Cardiac fibroblast (primary cell): Measurements from ENCODE around the gene SLC37A1.

Experiments
- DNase-seq, 2 donors: peaks; one replicate each; pipeline versions ENCODE4 v3.0.0 to v3.0.0-alpha.2; 2010; ENCODE audit warnings: low read depth in 2 of 2
- H3K4me3 ChIP-seq, 2 donors: replicated peaks in 1 of 2; 1 replicate in 1 of 2; 2 replicates in 1 of 2; pipeline ENCODE4 v1.5.1; 2011; ENCODE audit warnings: low read depth in 2 of 2, low read length in 2 of 2, mild to moderate bottlenecking in 2 of 2, moderate library complexity in 1 of 2
- TF ChIP-seq, protein P1 (sequence below): IDR thresholded peaks from one replicate; pipeline ENCODE4 v1.5.1; 2011; ENCODE audit warnings: low read depth, mild to moderate bottlenecking, low read length, inconsistent platforms

The SLC37A1 gene

DNA sequence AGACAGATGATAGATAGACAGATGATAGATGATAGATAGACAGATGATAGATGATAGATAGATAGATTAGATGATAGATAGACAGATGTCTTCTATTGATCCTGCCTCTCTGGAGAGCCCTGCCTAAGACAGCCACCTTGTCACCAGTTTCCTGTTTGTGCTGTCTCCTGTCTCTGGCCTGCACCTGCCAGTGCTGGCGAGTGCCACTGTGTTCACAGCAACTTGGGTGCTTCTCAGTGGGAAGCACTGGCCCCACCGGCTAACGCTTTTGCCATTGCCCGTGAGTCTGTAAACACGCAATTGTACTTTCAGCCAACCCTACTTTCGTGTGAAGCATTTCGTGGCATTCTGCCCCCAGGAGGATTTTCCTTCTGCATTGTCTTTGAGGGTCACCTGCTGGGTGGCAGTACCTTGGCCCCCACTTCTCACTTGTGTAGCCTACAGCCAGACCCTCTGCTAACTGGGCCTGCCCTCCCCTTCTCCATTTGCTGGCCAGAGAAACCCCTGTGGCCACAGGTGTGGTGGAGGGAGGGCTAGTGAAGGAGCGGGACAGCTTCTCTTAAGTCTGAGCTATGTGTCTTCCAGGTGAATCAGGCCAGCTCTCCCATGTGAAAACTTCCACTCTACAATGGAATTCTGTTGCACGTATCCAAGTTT is 116.4 kb downstream of the SLC37A1 start:
- H3K4me3 ChIP-seq, result no peak overlapping the region
- no peak for DNase-seq
- TF ChIP-seq, protein P1, sequence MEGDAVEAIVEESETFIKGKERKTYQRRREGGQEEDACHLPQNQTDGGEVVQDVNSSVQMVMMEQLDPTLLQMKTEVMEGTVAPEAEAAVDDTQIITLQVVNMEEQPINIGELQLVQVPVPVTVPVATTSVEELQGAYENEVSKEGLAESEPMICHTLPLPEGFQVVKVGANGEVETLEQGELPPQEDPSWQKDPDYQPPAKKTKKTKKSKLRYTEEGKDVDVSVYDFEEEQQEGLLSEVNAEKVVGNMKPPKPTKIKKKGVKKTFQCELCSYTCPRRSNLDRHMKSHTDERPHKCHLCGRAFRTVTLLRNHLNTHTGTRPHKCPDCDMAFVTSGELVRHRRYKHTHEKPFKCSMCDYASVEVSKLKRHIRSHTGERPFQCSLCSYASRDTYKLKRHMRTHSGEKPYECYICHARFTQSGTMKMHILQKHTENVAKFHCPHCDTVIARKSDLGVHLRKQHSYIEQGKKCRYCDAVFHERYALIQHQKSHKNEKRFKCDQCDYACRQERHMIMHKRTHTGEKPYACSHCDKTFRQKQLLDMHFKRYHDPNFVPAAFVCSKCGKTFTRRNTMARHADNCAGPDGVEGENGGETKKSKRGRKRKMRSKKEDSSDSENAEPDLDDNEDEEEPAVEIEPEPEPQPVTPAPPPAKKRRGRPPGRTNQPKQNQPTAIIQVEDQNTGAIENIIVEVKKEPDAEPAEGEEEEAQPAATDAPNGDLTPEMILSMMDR, result no peak

DNA sequence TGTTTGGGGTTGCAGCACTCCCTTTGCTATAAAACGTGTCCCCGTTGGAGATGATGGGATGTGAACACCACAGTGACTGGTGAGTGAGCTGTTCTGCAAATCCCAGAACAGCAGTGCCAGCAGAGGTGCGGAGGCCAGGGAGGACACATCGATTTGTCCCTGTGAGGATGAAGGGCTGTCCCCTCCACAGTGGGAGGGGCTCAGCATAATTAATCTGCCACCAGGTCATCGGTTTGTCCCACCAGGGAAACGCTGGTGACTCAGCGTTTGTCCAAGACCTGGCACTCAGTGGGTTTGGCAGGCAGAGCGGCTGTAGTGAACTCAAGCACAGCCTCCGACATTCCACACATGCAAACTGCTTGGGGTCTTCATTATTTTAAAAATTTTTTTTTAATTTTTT is 117.0 kb downstream of the SLC37A1 start:
- DNase-seq, result no peak
- H3K4me3 ChIP-seq, result no peak overlapping the region
- TF ChIP-seq, protein P1, result no peak
